OCI-LY1 (cell line): ENCODE data around the gene TSC22D1.

Source experiments
- H2AFZ ChIP-seq: fragments of 200-600 bp; sonication (generic), shearing (Covaris generic); 2 replicates; pipeline ENCODE4 v1.6.0; 2014; ENCODE audit warnings: antibody characterized with exemption, mild to moderate bottlenecking, low read length
- H3F3A ChIP-seq: fragments of 200-600 bp; sonication (generic), shearing (Covaris generic); 2 replicates; pipeline ENCODE4 v1.6.0; 2014; ENCODE audit warnings: mild to moderate bottlenecking, antibody characterized with exemption, low read length, moderate library complexity; ENCODE audit not compliant: insufficient read depth
- H3K27ac ChIP-seq: fragments of 200-600 bp; sonication (generic); 2 replicates; pipeline ENCODE4 v1.5.1; 2014; ENCODE audit warnings: low read length, mixed run types, mild to moderate bottlenecking, low read depth; ENCODE audit not compliant: poor library complexity, severe bottlenecking
- H3K27me3 ChIP-seq: fragments of 200-600 bp; sonication (generic); 2 replicates; pipeline ENCODE4 v1.6.0; 2014; ENCODE audit warnings: antibody characterized with exemption, mild to moderate bottlenecking, low read length, moderate library complexity; ENCODE audit not compliant: insufficient read depth
- H3K36me3 ChIP-seq: fragments of 200-600 bp; sonication (generic); 2 replicates; pipeline ENCODE4 v1.6.1; 2014; ENCODE audit warnings: mild to moderate bottlenecking, antibody characterized with exemption, low read length, moderate library complexity, mixed read lengths; ENCODE audit not compliant: insufficient read depth
- H3K4me1 ChIP-seq: fragments of 200-600 bp; sonication (generic); 2 replicates; pipeline ENCODE4 v1.5.1; 2014; ENCODE audit warnings: mild to moderate bottlenecking, low read length, moderate library complexity; ENCODE audit not compliant: insufficient read depth, severe bottlenecking
- H3K4me2 ChIP-seq: fragments of 200-600 bp; sonication (generic), shearing (Covaris generic); 2 replicates; pipeline ENCODE4 v1.6.1; 2014; ENCODE audit warnings: low read length
- H3K4me3 ChIP-seq: fragments of 200-600 bp; sonication (generic); 2 replicates; pipeline ENCODE4 v1.5.1; 2014; ENCODE audit warnings: low read length, low read depth, mild to moderate bottlenecking, mixed read lengths; ENCODE audit not compliant: poor library complexity, severe bottlenecking
- H3K79me2 ChIP-seq: fragments of 200-600 bp; shearing (Covaris generic); 2 replicates; pipeline ENCODE4 v1.6.1; 2016; ENCODE audit warnings: mixed run types, low read length, mixed read lengths; ENCODE audit not compliant: insufficient read depth
- H3K9ac ChIP-seq: fragments of 200-600 bp; sonication (generic), shearing (Covaris generic); 2 replicates; pipeline ENCODE4 v1.6.1; 2014; ENCODE audit warnings: mild to moderate bottlenecking, low read length, mixed read lengths
- H3K9me2 ChIP-seq: fragments of 200-600 bp; sonication (generic), shearing (Covaris generic); 2 replicates; pipeline ENCODE4 v1.6.1; 2014; ENCODE audit warnings: low read depth, mild to moderate bottlenecking, low read length, mixed read lengths
- H3K9me3 ChIP-seq: fragments of 200-600 bp; shearing (Covaris generic); 2 replicates; pipeline ENCODE4 v1.6.1; 2014; ENCODE audit warnings: low read length, mixed read lengths
- H4K20me1 ChIP-seq: fragments of 200-600 bp; sonication (generic), shearing (Covaris generic); 2 replicates; pipeline ENCODE4 v1.6.0; 2016; ENCODE audit warnings: mild to moderate bottlenecking, low read length; ENCODE audit not compliant: insufficient read depth
- EZH2 ChIP-seq: fragments of 200-600 bp; sonication (generic), shearing (Covaris generic); IDR thresholded peaks from 2 replicates; pipeline ENCODE4 v1.8.0; 2017; ENCODE audit warnings: borderline replicate concordance, mixed run types, mild to moderate bottlenecking, antibody characterized with exemption, low read length, moderate library complexity, mixed read lengths
- TF ChIP-seq, protein P1 (sequence below): fragments of 200-600 bp; sonication (generic), shearing (Covaris generic); IDR thresholded peaks from 2 replicates; pipeline ENCODE4 v1.5.1; 2017; ENCODE audit warnings: mild to moderate bottlenecking, antibody characterized with exemption, low read length, moderate library complexity, mixed read lengths

The TSC22D1 gene

DNA sequence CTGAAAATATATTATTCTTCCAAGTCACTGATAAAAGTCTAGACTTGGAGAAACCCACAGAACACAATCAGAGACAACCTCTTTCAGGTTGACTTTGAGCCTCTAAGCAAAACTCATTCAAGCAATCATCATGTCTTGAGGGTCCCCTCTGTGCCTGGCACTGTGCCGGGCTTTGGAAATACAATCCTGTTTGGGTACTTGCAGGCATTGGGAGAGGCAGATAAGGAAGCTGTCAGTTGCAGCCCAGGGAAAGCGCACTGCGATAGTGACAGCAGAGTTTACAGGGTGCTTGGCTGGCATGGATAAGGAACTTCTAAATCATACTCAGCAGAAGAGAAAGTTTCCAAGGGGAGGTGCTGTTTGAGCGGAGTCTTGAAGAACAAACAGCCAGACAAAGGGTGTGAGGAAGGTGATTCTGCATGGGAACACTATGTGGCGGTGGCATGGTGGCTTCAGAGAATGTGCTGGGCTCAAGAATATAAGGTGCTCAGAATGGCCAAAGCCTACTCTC, 193.4 kb downstream of the TSC22D1 start:
- no peaks in the 10 kb centered on the region for H4K20me1 ChIP-seq
- H3K4me2 ChIP-seq = no peak overlapping the region
- no peaks in the 10 kb centered on the region for H3F3A ChIP-seq
- no peaks in the 10 kb centered on the region for H3K79me2 ChIP-seq
- H2AFZ ChIP-seq = no peak overlapping the region
- H3K27ac ChIP-seq = no peak overlapping the region
- no peaks in the 10 kb centered on the region for H3K9me3 ChIP-seq
- no peak for TF ChIP-seq EZH2
- TF ChIP-seq, protein P1, sequence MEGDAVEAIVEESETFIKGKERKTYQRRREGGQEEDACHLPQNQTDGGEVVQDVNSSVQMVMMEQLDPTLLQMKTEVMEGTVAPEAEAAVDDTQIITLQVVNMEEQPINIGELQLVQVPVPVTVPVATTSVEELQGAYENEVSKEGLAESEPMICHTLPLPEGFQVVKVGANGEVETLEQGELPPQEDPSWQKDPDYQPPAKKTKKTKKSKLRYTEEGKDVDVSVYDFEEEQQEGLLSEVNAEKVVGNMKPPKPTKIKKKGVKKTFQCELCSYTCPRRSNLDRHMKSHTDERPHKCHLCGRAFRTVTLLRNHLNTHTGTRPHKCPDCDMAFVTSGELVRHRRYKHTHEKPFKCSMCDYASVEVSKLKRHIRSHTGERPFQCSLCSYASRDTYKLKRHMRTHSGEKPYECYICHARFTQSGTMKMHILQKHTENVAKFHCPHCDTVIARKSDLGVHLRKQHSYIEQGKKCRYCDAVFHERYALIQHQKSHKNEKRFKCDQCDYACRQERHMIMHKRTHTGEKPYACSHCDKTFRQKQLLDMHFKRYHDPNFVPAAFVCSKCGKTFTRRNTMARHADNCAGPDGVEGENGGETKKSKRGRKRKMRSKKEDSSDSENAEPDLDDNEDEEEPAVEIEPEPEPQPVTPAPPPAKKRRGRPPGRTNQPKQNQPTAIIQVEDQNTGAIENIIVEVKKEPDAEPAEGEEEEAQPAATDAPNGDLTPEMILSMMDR = no peak
- no peaks in the 10 kb centered on the region for H3K36me3 ChIP-seq
- H3K4me3 ChIP-seq = no peak overlapping the region
- no peaks in the 10 kb centered on the region for H3K4me1 ChIP-seq
- no peak overlapping the region for H3K9ac ChIP-seq
- no peaks in the 10 kb centered on the region; the same call in 1 of the 2 replicates for H3K27me3 ChIP-seq
- H3K9me2 ChIP-seq = no peaks in the 10 kb centered on the region
